HUES64 (cell line): Measurements from ENCODE around the gene ADAMTS19.

Source experiments
- H3K27ac ChIP-seq: 2 replicates; pipeline ENCODE4 v1.7.0; 2013; ENCODE audit warnings: low read depth, low read length, inconsistent platforms
- H3K27me3 ChIP-seq: 2 replicates; pipeline ENCODE4 v1.6.1; 2013; ENCODE audit warnings: mild to moderate bottlenecking, low read length; ENCODE audit not compliant: insufficient read depth
- H3K36me3 ChIP-seq: 2 replicates; pipeline ENCODE4 v1.6.1; 2013; ENCODE audit warnings: mild to moderate bottlenecking, low read length; ENCODE audit not compliant: insufficient read depth
- H3K4me1 ChIP-seq: 2 replicates; pipeline ENCODE4 v1.6.1; 2013; ENCODE audit warnings: mild to moderate bottlenecking, low read length, moderate library complexity; ENCODE audit not compliant: insufficient read depth
- H3K4me3 ChIP-seq: 2 replicates; pipeline ENCODE4 v1.5.1; 2013; ENCODE audit warnings: mild to moderate bottlenecking, low read length, moderate library complexity
- H3K9ac ChIP-seq: 2 replicates; pipeline ENCODE4 v1.6.1; 2013; ENCODE audit warnings: mild to moderate bottlenecking, low read depth, low read length
- H3K9me3 ChIP-seq: 2 replicates; pipeline ENCODE4 v1.6.1; 2013; ENCODE audit warnings: low read depth, low read length; ENCODE audit not compliant: insufficient read depth
- WGBS: fragments of 150-250, 120-280 bp; methylation state at CpG from one replicate; pipeline ENCODE4 v1.1.7; 2013; ENCODE audit warnings: missing lambda C conversion rate; 5-methylcytosine and 5-hydroxymethylcytosine counted together

Gene ADAMTS19

DNA sequence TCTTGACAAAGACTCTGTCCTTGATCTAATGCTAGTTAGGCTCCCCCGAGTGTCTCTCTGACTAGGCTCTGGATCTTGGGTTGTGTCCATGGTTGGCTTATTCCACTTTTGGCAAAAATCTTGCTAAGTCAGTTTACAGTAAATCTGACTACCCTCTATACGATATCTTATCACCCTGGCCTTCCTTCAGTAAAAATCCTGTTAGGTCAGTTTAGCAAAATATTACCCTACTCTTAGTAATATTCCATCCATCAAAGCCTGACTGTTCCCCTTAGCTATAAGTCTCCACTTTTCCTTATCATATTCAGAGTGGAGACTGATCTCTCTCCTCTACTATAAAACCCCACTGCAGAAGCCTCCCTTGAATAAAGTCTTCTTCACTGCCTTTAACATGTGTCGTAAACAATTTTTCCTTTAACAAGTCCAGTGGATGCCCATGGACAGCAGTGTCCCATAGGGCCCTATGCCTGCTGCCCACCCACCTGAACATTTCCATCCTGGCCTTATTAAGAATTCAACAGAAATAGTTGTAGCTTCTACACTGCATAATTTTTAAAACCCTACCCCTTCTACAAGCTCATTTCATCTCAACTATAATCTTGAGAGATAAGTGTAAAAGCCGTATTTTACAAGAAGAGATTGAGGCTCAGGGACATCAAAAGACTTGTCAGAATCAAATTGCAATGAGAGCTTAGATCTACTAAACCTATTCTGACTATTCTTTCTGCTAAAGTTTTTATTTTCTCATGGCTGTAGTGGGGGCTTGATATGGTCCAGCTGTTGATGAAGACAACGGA, 310.1 kb downstream of the ADAMTS19 start:
- Histone ChIP-seq H3K27ac (no peak overlapping the region), H3K4me3 (no peak overlapping the region), H3K9me3 (no peaks in the 10 kb centered on the region), H3K9ac (no peak overlapping the region), H3K4me1 (no peaks in the 10 kb centered on the region; the same call in 1 of the 2 replicates), H3K36me3 (no peaks in the 10 kb centered on the region), H3K27me3 (no peaks in the 10 kb centered on the region)
- 90% methylated on average over 5 of the region's 5 CpGs for WGBS

DNA sequence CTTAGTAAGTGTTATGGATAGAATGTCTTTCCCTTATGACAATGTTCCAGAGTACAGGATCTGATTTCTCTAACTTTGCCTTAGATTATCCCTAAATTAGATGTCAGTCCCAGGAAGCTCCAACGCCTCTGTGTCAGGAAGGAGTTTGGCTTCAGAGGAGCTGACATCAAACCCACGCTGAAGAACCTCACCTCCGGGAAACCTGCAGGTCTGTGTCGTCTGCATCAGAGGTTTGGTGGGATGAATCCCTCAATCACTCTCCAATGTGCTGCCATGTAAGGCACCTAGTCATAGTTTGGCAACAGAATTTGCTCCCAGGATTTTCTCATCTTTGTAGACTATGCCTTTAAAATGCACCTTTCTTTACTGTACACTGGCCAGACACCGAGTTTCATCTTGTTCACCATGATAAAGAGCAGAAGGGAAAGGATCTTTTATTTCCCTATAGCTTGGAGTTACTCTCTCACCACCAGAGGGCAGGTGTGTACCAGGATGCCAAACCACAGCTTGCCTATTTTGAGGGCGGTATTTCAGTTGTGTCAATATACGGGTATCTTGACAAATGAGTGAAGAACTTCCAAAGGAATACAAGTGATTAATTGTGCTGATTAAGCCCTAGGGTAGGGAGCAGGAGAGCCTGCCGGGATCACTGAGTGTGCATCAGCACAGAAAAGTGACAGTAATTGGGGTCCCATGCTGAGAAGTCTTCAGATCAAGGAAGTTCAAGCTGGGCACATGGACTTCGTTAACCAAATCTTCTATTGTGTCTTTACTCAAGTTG, 311.1 kb downstream of the ADAMTS19 start:
- H3K27me3 ChIP-seq: no peaks in the 10 kb centered on the region
- no peak overlapping the region for H3K9ac ChIP-seq
- no peak overlapping the region for H3K4me3 ChIP-seq
- no peak overlapping the region for H3K27ac ChIP-seq
- 54% methylated on average over 9 of the region's 9 CpGs for WGBS
- H3K4me1 ChIP-seq: no peaks in the 10 kb centered on the region; the same call in 1 of the 2 replicates
- no peaks in the 10 kb centered on the region for H3K36me3 ChIP-seq
- H3K9me3 ChIP-seq: no peaks in the 10 kb centered on the region

DNA sequence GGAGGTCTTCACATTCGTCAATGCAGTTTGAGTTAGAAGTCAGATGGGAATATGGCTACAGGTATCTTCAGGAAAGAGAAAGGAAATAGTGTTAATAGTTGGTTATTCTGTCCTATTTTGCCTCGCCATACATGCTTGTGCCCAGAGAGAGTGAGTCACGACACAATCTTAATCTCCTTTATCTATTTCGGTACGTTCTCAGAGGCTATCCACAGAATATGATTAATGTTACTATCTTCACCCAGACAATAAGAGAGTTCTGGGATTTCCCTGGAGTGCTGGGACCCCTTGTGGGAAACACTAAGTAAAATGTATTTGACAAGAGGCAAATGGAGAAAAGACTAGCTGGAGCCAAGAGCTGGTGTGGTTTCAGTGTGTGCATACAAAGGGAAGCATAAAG, 313.3 kb downstream of the ADAMTS19 start:
- Histone ChIP-seq H3K36me3 (no peaks in the 10 kb centered on the region), H3K27me3 (no peaks in the 10 kb centered on the region), H3K4me1 (no peaks in the 10 kb centered on the region; the same call in 1 of the 2 replicates), H3K4me3 (no peak overlapping the region), H3K9ac (no peak overlapping the region), H3K27ac (no peak overlapping the region), H3K9me3 (no peaks in the 10 kb centered on the region)
- 94% methylated on average over 5 of the region's 5 CpGs for WGBS

DNA sequence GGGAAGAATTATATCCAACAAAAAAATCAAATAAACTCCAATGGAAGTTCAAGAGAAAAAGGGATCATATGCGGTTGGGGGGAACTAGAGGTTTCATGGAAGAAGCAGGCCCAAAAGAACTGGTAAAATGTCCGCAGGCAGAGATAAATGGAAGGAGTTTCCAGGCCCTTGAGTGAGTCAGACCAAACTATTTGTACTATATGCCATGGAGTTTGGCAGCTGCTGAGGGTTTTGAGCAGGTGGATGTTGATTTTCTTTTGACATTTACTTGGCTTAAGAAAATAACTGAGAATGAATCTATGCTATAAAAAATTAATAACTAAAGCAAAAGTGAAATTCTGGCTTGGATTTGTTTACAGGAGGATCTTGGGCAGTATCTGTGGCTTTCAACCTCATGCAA, 321.5 kb downstream of the ADAMTS19 start:
- WGBS: 97% methylated on average over 2 of the region's 2 CpGs
- no peaks in the 10 kb centered on the region for H3K36me3 ChIP-seq
- H3K9me3 ChIP-seq: no peaks in the 10 kb centered on the region

More for the DNA sequence above, 321.5 kb downstream of the ADAMTS19 start:
- Histone ChIP-seq H3K27me3 (no peaks in the 10 kb centered on the region), H3K9ac (no peak overlapping the region), H3K27ac (no peak overlapping the region), H3K4me1 (no peaks in the 10 kb centered on the region), H3K4me3 (no peak overlapping the region)
